ENCODE results near the gene RHBDL3.

- TF ChIP-seq SMC3 (IDR thresholded peaks at IDR 0.05), result no peak
- no peak for TF ChIP-seq CTCF (IDR thresholded peaks at IDR 0.05)
- TF ChIP-seq USF2 (IDR thresholded peaks at IDR 0.05), result no peak
- no peak for TF ChIP-seq RARB (CRISPR knock-in tag; IDR thresholded peaks at IDR 0.05)
- no peak for TF ChIP-seq RCOR1 (IDR thresholded peaks at IDR 0.05; ENCODE audit: low read depth, low read length)
- no peak for TF ChIP-seq BHLHE40 (IDR thresholded peaks at IDR 0.05; ENCODE audit: low read depth, low read length)
- no peak for TF ChIP-seq CHD2 (IDR thresholded peaks at IDR 0.05; ENCODE audit: low read length, partially characterized antibody)
- TF ChIP-seq ESRRA (IDR thresholded peaks at IDR 0.05; ENCODE audit: borderline replicate concordance, low read length), result no peak
- TF ChIP-seq CBX8 (IDR thresholded peaks at IDR 0.05), result no peak
- TF ChIP-seq MAFK (IDR thresholded peaks at IDR 0.05; ENCODE audit: partially characterized antibody), result peak; percentile 9
- TF ChIP-seq HOXB13 (CRISPR knock-in tag; IDR thresholded peaks at IDR 0.05; ENCODE audit: low read depth), result no peak
Measured at GRCh38 chr17:32356750-32357149, 91.1 kb downstream of the RHBDL3 start.

Data from A549 (cell line).